Osteocyte (in vitro differentiated cells): ENCODE data around the gene ZMYND8. TPM values are rescaled to one million over a fixed set of nuclear protein-coding genes. Genes with fewer than 3 reads are reported as not detected.

ENCODE experiments used
- DNase-seq: peaks from one replicate; pipeline ENCODE4 v3.0.0; 2021; ENCODE audit warnings: mixed read lengths; ENCODE audit not compliant: unreplicated experiment; ENCODE audit errors: extremely low spot score
- H3K27ac Mint-ChIP-seq: one replicate; pipeline ENCODE4 v1.8.0; 2021; ENCODE audit warnings: mild to moderate bottlenecking, mixed read lengths; ENCODE audit not compliant: unreplicated experiment
- H3K27me3 Mint-ChIP-seq: one replicate; pipeline ENCODE4 v1.8.0; 2021; ENCODE audit warnings: mixed read lengths; ENCODE audit not compliant: unreplicated experiment
- H3K36me3 Mint-ChIP-seq: one replicate; pipeline ENCODE4 v1.8.0; 2021; ENCODE audit warnings: mixed read lengths; ENCODE audit not compliant: unreplicated experiment
- H3K4me1 Mint-ChIP-seq: one replicate; pipeline ENCODE4 v1.8.0; 2021; ENCODE audit warnings: mixed read lengths; ENCODE audit not compliant: unreplicated experiment
- H3K4me3 Mint-ChIP-seq: one replicate; pipeline ENCODE4 v1.8.0; 2021; ENCODE audit warnings: mild to moderate bottlenecking, moderate library complexity, mixed read lengths; ENCODE audit not compliant: unreplicated experiment
- H3K9me3 Mint-ChIP-seq: one replicate; pipeline ENCODE4 v1.8.0; 2021; ENCODE audit warnings: mixed read lengths; ENCODE audit not compliant: unreplicated experiment
- CTCF ChIP-seq: fragments of 200-600 bp; sonication (generic); IDR thresholded peaks from 2 replicates; pipeline ENCODE4 v1.5.0; 2021; ENCODE audit warnings: antibody characterized with exemption, mild to moderate bottlenecking, moderate library complexity
- total RNA-seq: library from RNA; stranded (reverse); gene quantifications from 2 replicates; pipeline ENCODE4 v1.2.1, GENCODE V29; 2021

ZMYND8 gene
- total RNA-seq, 1 donor from 2014 or later: 96.5 TPM

- no peak for TF ChIP-seq CTCF
- Mint-ChIP-seq H3K9me3 (no peaks in the 10 kb centered on the region), H3K4me1 (peaks cover 93% of the 10 kb centered on the region), H3K36me3 (peaks cover 50% of the 10 kb centered on the region), H3K27ac (peak overlapping the region; percentile 98), H3K27me3 (no peaks in the 10 kb centered on the region), H3K4me3 (peak overlapping the region; percentile 38)
- DNase-seq: peak; percentile 86
Measured at GRCh38 chr20:47276851-47277534, 79.5 kb downstream of the ZMYND8 start.

GRCh38 chr20:47276251-47276650, 80.2 kb downstream of the ZMYND8 start:
- H3K4me1 Mint-ChIP-seq: peaks cover 85% of the 10 kb centered on the region
- H3K4me3 Mint-ChIP-seq: peak overlapping the region; percentile 27
- H3K27ac Mint-ChIP-seq: peak overlapping the region; percentile 98
- H3K27me3 Mint-ChIP-seq: no peaks in the 10 kb centered on the region
- no peaks in the 10 kb centered on the region for H3K9me3 Mint-ChIP-seq
- H3K36me3 Mint-ChIP-seq: peaks cover 43% of the 10 kb centered on the region
- no peak for DNase-seq
- TF ChIP-seq CTCF: no peak

- H3K4me3 Mint-ChIP-seq: peak overlapping the region; percentile 4
- TF ChIP-seq CTCF: no peak
- no peak for DNase-seq
- H3K9me3 Mint-ChIP-seq: no peaks in the 10 kb centered on the region
- H3K27me3 Mint-ChIP-seq: no peaks in the 10 kb centered on the region
- H3K36me3 Mint-ChIP-seq: peaks cover 37% of the 10 kb centered on the region
- H3K27ac Mint-ChIP-seq: peak overlapping the region; percentile 98
- H3K4me1 Mint-ChIP-seq: peaks cover 78% of the 10 kb centered on the region
Measured at GRCh38 chr20:47275548-47275947, 81.0 kb downstream of the ZMYND8 start.

- Mint-ChIP-seq H3K9me3 (no peaks in the 10 kb centered on the region), H3K27me3 (no peaks in the 10 kb centered on the region), H3K4me3 (peak overlapping the region; percentile 53), H3K27ac (peak overlapping the region; percentile 98), H3K36me3 (peaks cover 31% of the 10 kb centered on the region), H3K4me1 (peaks cover 74% of the 10 kb centered on the region)
- DNase-seq: no peak
- no peak for TF ChIP-seq CTCF
Measured at GRCh38 chr20:47274401-47275108, 81.9 kb downstream of the ZMYND8 start.

- Mint-ChIP-seq H3K27ac (peak overlapping the region; percentile 98), H3K4me3 (no peak overlapping the region), H3K9me3 (no peaks in the 10 kb centered on the region), H3K4me1 (peaks cover 72% of the 10 kb centered on the region), H3K27me3 (no peaks in the 10 kb centered on the region), H3K36me3 (peaks cover 29% of the 10 kb centered on the region)
- DNase-seq: no peak
- no peak for TF ChIP-seq CTCF
Measured at GRCh38 chr20:47273591-47274235, 82.8 kb downstream of the ZMYND8 start.
